BLaER1 (cell line): ENCODE measurements around the gene SGMS2.

Experiments
- H3K27ac ChIP-seq: shearing (Covaris generic); formaldehyde crosslinking; 2 replicates; pipeline ENCODE4 v1.8.1; 2022
- H3K27me3 ChIP-seq: shearing (Covaris generic); formaldehyde crosslinking; 2 replicates; pipeline ENCODE4 v1.8.1; 2022
- H3K36me3 ChIP-seq: shearing (Covaris generic); formaldehyde crosslinking; 2 replicates; pipeline ENCODE4 v1.8.1; 2022
- H3K4me1 ChIP-seq: shearing (Covaris generic); formaldehyde crosslinking; 2 replicates; pipeline ENCODE4 v1.8.1; 2022
- H3K4me2 ChIP-seq: shearing (Covaris generic); formaldehyde crosslinking; 2 replicates; pipeline ENCODE4 v1.8.1; 2022
- H3K4me3 ChIP-seq: shearing (Covaris generic); formaldehyde crosslinking; 2 replicates; pipeline ENCODE4 v1.8.1; 2022
- H3K9ac ChIP-seq: shearing (Covaris generic); formaldehyde crosslinking; 2 replicates; pipeline ENCODE4 v1.8.1; 2022
- H3K9me3 ChIP-seq: shearing (Covaris generic); formaldehyde crosslinking; 2 replicates; pipeline ENCODE4 v1.8.1; 2022
- H4K20me1 ChIP-seq: shearing (Covaris generic); formaldehyde crosslinking; 2 replicates; pipeline ENCODE4 v1.8.1; 2022
- Cebpa-rat ChIP-seq: shearing (Covaris generic); IDR thresholded peaks from 2 replicates; pipeline ENCODE4 v1.8.1; 2022

SGMS2 gene

DNA sequence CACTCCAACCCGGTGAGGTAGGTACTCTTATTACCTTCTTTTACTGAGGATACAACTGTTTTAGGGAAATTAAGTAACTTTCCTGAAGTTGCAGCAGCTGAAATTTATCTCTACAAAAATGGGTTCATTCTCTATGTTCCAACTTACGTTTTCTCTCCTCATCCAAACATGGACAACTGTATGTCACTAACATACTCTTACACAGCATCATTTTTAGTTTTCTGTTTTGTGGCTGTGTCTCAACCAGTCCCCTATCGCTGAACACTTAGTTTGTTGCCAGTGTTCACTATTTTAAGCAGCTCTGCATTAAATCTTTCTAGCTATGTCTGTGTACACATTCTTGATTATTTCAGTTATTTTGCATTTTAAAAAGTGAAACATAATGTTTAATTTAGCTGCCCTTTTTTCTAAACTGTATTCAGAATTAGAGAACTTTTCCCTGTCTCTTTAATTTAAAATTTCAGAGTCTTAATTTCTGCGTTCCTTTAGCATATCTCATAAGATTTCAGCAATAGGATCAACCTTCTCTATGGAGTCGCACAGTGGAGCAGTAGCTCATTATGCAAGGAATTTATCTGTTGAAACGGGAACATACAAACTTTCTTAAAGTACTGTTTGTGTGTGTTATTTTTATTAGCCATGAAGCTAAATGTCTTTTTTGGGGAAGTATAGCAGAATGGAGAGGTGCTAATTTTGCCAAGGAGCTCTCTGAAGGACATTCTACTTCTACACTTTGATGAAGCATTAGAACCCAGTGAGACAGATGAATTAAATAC lies 3.8 kb downstream of the SGMS2 start:
- H3K4me1 ChIP-seq, result no peaks in the 10 kb centered on the region
- H3K27me3 ChIP-seq, result no peaks in the 10 kb centered on the region
- no peak for TF ChIP-seq Cebpa-rat
- no peak overlapping the region for H3K9ac ChIP-seq
- peaks cover 21% of the 10 kb centered on the region for H3K9me3 ChIP-seq
- no peaks in the 10 kb centered on the region for H3K36me3 ChIP-seq
- no peak overlapping the region for H3K27ac ChIP-seq
- no peaks in the 10 kb centered on the region for H4K20me1 ChIP-seq
- no peak overlapping the region for H3K4me2 ChIP-seq
- H3K4me3 ChIP-seq, result no peak overlapping the region

DNA sequence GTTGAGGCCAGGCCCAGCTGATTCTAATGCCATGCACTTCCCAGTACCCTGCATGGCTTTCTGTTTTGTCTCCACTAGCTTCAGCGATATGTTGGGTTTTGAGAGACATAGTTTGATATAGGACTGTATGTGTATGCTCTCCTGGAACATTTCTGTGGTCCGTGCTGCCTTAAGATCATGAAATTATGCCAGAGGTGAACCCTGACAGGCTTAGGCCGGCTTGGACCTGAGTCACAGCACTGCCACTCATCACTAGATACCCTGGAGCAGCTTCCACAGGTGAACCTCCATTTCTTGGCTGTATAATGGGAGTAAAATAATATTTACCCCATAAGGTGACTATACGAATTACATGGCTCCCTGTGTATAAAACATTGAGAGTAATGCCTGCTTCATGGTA lies 6.4 kb downstream of the SGMS2 start:
- H3K9ac ChIP-seq, result no peak overlapping the region
- no peaks in the 10 kb centered on the region for H3K9me3 ChIP-seq
- H3K4me2 ChIP-seq, result no peak overlapping the region
- no peak overlapping the region for H3K4me3 ChIP-seq
- H3K4me1 ChIP-seq, result no peaks in the 10 kb centered on the region
- H3K36me3 ChIP-seq, result no peaks in the 10 kb centered on the region
- H4K20me1 ChIP-seq, result no peaks in the 10 kb centered on the region
- no peak overlapping the region for H3K27ac ChIP-seq
- TF ChIP-seq Cebpa-rat, result no peak
- H3K27me3 ChIP-seq, result no peaks in the 10 kb centered on the region

- Histone ChIP-seq H4K20me1 (no peaks in the 10 kb centered on the region), H3K36me3 (no peaks in the 10 kb centered on the region), H3K9me3 (no peaks in the 10 kb centered on the region), H3K27me3 (no peaks in the 10 kb centered on the region), H3K4me1 (no peaks in the 10 kb centered on the region), H3K9ac (no peak overlapping the region), H3K27ac (no peak overlapping the region), H3K4me2 (no peak overlapping the region), H3K4me3 (no peak overlapping the region)
- TF ChIP-seq Cebpa-rat, result no peak
Observed at GRCh38 chr4:107832275-107832807, 7.6 kb downstream of the SGMS2 start.

- H4K20me1 ChIP-seq, result no peaks in the 10 kb centered on the region
- TF ChIP-seq Cebpa-rat, result no peak
- no peak overlapping the region for H3K4me3 ChIP-seq
- H3K36me3 ChIP-seq, result no peaks in the 10 kb centered on the region
- no peak overlapping the region for H3K4me2 ChIP-seq
- H3K27me3 ChIP-seq, result no peaks in the 10 kb centered on the region
- H3K4me1 ChIP-seq, result no peaks in the 10 kb centered on the region
- no peak overlapping the region for H3K27ac ChIP-seq
- H3K9me3 ChIP-seq, result no peaks in the 10 kb centered on the region
- no peak overlapping the region for H3K9ac ChIP-seq
Observed at GRCh38 chr4:107834241-107834794, 9.6 kb downstream of the SGMS2 start.

DNA sequence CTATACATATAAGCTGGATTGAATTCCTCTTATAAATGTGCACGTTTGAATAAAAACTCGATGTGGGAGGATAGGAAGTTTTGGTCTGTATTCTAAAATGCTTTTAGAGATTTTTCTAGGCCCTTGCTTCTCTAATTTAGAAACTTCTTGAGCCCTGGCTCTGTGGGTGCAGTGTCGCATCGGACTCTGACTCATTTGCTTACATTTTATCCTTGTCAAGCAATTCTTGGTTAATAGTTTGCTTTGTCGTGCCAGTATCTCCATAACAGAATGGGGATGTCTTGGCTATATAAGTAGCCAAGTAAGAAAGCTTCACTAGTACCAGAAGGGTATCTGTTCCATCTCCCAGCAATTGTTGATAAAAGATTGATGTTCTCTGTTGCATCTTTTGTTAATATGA lies 10.7 kb downstream of the SGMS2 start:
- Histone ChIP-seq H3K4me3 (no peak overlapping the region), H3K9ac (no peak overlapping the region), H3K4me2 (no peak overlapping the region), H3K27me3 (no peaks in the 10 kb centered on the region), H3K36me3 (no peaks in the 10 kb centered on the region), H3K9me3 (no peaks in the 10 kb centered on the region), H4K20me1 (no peaks in the 10 kb centered on the region), H3K27ac (no peak overlapping the region), H3K4me1 (no peaks in the 10 kb centered on the region)
- no peak for TF ChIP-seq Cebpa-rat

GRCh38 chr4:107837317-107837716 lies 12.6 kb downstream of the SGMS2 start:
- Histone ChIP-seq H3K4me3 (no peak overlapping the region), H3K27ac (no peak overlapping the region), H3K36me3 (no peaks in the 10 kb centered on the region), H3K9me3 (no peaks in the 10 kb centered on the region), H3K4me2 (no peak overlapping the region), H3K9ac (no peak overlapping the region), H3K4me1 (no peaks in the 10 kb centered on the region), H4K20me1 (no peaks in the 10 kb centered on the region), H3K27me3 (no peaks in the 10 kb centered on the region)
- TF ChIP-seq Cebpa-rat, result no peak

- no peak overlapping the region for H3K4me3 ChIP-seq
- H3K9ac ChIP-seq, result no peak overlapping the region
- H3K4me2 ChIP-seq, result no peak overlapping the region
- no peaks in the 10 kb centered on the region for H3K4me1 ChIP-seq
- no peak overlapping the region for H3K27ac ChIP-seq
- H3K36me3 ChIP-seq, result no peaks in the 10 kb centered on the region
- TF ChIP-seq Cebpa-rat, result no peak
- no peaks in the 10 kb centered on the region for H3K9me3 ChIP-seq
- H3K27me3 ChIP-seq, result no peaks in the 10 kb centered on the region
- no peaks in the 10 kb centered on the region for H4K20me1 ChIP-seq
Observed at GRCh38 chr4:107837776-107838618, 13.3 kb downstream of the SGMS2 start.

GRCh38 chr4:107838861-107839565 lies 14.3 kb downstream of the SGMS2 start:
- H3K36me3 ChIP-seq, result no peaks in the 10 kb centered on the region
- no peak for TF ChIP-seq Cebpa-rat

GRCh38 chr4:107843391-107843790 lies 18.7 kb downstream of the SGMS2 start:
- H3K9ac ChIP-seq, result no peak overlapping the region
- H3K27ac ChIP-seq, result no peak overlapping the region
- no peak for TF ChIP-seq Cebpa-rat
- no peaks in the 10 kb centered on the region for H3K27me3 ChIP-seq
- no peaks in the 10 kb centered on the region for H3K4me1 ChIP-seq
- H4K20me1 ChIP-seq, result no peaks in the 10 kb centered on the region
- no peak overlapping the region for H3K4me3 ChIP-seq
- H3K36me3 ChIP-seq, result no peaks in the 10 kb centered on the region
- H3K4me2 ChIP-seq, result no peak overlapping the region
- no peaks in the 10 kb centered on the region for H3K9me3 ChIP-seq

More at GRCh38 chr4:107838861-107839565, 14.3 kb downstream of the SGMS2 start:
- Histone ChIP-seq H3K27me3 (no peaks in the 10 kb centered on the region), H3K27ac (no peak overlapping the region), H3K9me3 (no peaks in the 10 kb centered on the region), H4K20me1 (no peaks in the 10 kb centered on the region), H3K4me1 (no peaks in the 10 kb centered on the region), H3K4me3 (no peak overlapping the region), H3K4me2 (no peak overlapping the region), H3K9ac (no peak overlapping the region)
